Panc1 (cell line): ENCODE results near the gene PHF1.

Source experiments
- POLR2AphosphoS5 ChIP-seq: IDR thresholded peaks from 2 replicates; pipeline ENCODE4 v1.6.1; 2012; ENCODE audit warnings: mild to moderate bottlenecking, low read depth, low read length, moderate library complexity
- TF ChIP-seq, protein P1 (sequence below): fragments of 450-650 bp; IDR thresholded peaks from 2 replicates; pipeline ENCODE4 v1.5.1; 2017; ENCODE audit warnings: mild to moderate bottlenecking
- TF ChIP-seq, protein P2 (sequence below), 2 experiments: IDR thresholded peaks; 2 replicates each; pipeline ENCODE4 v1.6.1; 2011 to 2012; ENCODE audit warnings: low read depth in 2 of 2, control low read depth in 1 of 2, low read length in 1 of 2, mild to moderate bottlenecking in 1 of 2, moderate library complexity in 1 of 2; ENCODE audit not compliant: insufficient read depth in 1 of 2

DNA sequence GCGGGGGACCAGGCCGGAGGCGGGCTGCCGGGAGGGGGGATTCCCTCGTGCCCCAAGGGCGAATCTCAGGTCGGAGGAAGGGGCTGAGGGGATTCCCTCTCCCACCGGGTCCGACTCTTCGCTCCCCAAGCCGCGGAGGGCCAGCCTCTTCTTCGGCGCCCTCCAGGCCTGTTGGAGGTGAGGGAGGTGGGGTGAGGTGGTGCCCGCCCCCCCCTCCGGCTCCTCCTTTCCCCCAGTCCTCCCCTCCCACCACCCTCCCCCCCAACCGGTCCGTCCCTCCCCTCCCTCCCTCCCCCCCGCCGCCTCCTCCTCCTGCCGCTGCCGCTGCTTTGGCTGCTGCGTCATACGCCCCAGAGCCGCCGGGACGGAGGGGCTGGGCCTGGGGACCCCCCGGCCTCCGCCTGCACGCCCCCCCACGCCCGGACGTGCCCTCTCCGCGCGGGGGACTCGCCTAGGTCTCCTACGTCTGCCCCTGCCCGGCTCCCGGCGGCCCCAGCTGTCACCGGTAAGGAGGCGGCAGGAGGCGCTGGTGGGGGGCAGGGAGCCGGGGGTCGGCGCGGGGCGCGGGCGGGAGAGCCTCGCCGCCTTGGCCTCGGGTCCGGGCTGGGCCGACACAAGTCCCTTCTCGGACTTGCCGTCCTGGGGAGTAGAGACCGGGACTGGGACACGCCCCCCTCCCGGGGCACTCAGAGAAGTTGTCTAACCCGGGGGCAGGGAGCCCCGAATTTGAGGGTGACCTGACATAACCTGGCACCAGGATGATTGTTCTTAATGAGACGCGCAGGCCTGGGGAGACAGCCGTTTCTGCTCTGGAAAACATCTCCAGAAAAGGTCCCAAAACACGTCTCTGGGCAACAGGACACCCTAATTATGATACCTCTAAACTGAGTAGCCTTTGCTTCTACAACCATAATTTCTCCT lies at the start of gene PHF1:
- TF ChIP-seq, protein P1, sequence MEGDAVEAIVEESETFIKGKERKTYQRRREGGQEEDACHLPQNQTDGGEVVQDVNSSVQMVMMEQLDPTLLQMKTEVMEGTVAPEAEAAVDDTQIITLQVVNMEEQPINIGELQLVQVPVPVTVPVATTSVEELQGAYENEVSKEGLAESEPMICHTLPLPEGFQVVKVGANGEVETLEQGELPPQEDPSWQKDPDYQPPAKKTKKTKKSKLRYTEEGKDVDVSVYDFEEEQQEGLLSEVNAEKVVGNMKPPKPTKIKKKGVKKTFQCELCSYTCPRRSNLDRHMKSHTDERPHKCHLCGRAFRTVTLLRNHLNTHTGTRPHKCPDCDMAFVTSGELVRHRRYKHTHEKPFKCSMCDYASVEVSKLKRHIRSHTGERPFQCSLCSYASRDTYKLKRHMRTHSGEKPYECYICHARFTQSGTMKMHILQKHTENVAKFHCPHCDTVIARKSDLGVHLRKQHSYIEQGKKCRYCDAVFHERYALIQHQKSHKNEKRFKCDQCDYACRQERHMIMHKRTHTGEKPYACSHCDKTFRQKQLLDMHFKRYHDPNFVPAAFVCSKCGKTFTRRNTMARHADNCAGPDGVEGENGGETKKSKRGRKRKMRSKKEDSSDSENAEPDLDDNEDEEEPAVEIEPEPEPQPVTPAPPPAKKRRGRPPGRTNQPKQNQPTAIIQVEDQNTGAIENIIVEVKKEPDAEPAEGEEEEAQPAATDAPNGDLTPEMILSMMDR: no peak
- TF ChIP-seq POLR2AphosphoS5: no peak
- TF ChIP-seq, protein P2, sequence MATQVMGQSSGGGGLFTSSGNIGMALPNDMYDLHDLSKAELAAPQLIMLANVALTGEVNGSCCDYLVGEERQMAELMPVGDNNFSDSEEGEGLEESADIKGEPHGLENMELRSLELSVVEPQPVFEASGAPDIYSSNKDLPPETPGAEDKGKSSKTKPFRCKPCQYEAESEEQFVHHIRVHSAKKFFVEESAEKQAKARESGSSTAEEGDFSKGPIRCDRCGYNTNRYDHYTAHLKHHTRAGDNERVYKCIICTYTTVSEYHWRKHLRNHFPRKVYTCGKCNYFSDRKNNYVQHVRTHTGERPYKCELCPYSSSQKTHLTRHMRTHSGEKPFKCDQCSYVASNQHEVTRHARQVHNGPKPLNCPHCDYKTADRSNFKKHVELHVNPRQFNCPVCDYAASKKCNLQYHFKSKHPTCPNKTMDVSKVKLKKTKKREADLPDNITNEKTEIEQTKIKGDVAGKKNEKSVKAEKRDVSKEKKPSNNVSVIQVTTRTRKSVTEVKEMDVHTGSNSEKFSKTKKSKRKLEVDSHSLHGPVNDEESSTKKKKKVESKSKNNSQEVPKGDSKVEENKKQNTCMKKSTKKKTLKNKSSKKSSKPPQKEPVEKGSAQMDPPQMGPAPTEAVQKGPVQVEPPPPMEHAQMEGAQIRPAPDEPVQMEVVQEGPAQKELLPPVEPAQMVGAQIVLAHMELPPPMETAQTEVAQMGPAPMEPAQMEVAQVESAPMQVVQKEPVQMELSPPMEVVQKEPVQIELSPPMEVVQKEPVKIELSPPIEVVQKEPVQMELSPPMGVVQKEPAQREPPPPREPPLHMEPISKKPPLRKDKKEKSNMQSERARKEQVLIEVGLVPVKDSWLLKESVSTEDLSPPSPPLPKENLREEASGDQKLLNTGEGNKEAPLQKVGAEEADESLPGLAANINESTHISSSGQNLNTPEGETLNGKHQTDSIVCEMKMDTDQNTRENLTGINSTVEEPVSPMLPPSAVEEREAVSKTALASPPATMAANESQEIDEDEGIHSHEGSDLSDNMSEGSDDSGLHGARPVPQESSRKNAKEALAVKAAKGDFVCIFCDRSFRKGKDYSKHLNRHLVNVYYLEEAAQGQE (IDR thresholded peaks at IDR 0.05; ENCODE audit: insufficient read depth in 1 of 2, low read depth in 2 of 2, low read length in 1 of 2): no peak
